SW 1271 (cell line): Measurements from ENCODE around the gene ZNF420.

Source experiments
- DNase-seq, 2 experiments: peaks; one replicate each; lab custom pipeline; 2025; lab: John Stamatoyannopoulos, UW

Gene ZNF420

GRCh38 chr19:37148214-37148613 is 70.0 kb downstream of the ZNF420 start:
- no peak for DNase-seq

DNA sequence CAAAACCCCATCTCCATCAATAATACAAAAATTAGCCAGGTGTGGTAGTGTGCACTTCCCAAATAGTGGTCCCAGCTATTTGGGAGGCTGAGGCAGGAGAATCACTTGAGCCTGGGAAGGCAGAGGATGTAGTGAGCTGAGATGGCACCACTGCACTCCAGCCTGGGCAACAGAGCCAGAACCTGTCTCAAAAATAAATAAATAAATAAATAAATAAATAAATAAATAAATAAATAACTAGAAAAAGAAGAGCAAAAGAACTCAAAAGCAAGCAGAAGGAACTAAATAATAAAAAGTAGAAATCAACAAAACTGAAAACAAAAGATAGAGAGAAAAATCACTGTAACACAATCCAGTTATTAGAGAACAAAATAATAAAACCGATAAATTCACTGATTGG is 81.9 kb downstream of the ZNF420 start:
- no peak for DNase-seq

GRCh38 chr19:37165635-37166034 is 87.4 kb downstream of the ZNF420 start:
- no peak for DNase-seq

GRCh38 chr19:37172368-37173366 is 94.4 kb downstream of the ZNF420 start, which contains the start of gene ZNF585A:
TSS of gene ZNF585A (minus strand) at chr19:37172695. CDS start at chr19:37169910, 2,785 bp downstream.
- DNase-seq = no peak
